Kidney (tissue), 14 donors: ENCODE results near the gene PLCH2. TPM values are rescaled to one million over a fixed set of nuclear protein-coding genes. Genes with fewer than 3 reads are reported as not detected.

Source experiments
- DNase-seq, 5 donors: peaks; one replicate each; pipeline ENCODE4 v3.0.0-alpha.2; 2013 to 2020
- FAIRE-seq: peaks from 2 replicates; lab custom pipeline; 2012; peaks lifted over from hg19 to GRCh38; lab: Jason Lieb, UNC
- H3K27ac ChIP-seq, 2 donors: one replicate each; pipeline ENCODE4 v1.7.0; 2013; ENCODE audit warnings: low read depth in 2 of 2, low read length in 2 of 2, inconsistent platforms in 1 of 2
- H3K27me3 ChIP-seq: one replicate; pipeline ENCODE4 v1.7.1; 2013; ENCODE audit warnings: low read length, inconsistent platforms; ENCODE audit not compliant: control insufficient read depth, insufficient read depth
- H3K36me3 ChIP-seq, 3 donors: one replicate each; pipeline versions ENCODE4 v1.7.0 to v1.7.1; 2013; ENCODE audit warnings: low read length in 3 of 3, control low read depth in 1 of 3, inconsistent platforms in 1 of 3; ENCODE audit not compliant: insufficient read depth in 3 of 3, control insufficient read depth in 2 of 3
- H3K4me1 ChIP-seq, 3 donors: one replicate each; pipeline versions ENCODE4 v1.7.0 to v1.7.1; 2013; ENCODE audit warnings: low read length in 3 of 3, inconsistent platforms in 1 of 3, low read depth in 1 of 3; ENCODE audit not compliant: control insufficient read depth in 2 of 3, insufficient read depth in 2 of 3
- H3K4me3 ChIP-seq, 3 donors: one replicate each; pipeline versions ENCODE4 v1.7.0 to v1.8.1; 2013; ENCODE audit warnings: low read length in 3 of 3, control low read depth in 1 of 3, inconsistent platforms in 1 of 3
- H3K9ac ChIP-seq, 3 donors: one replicate each; pipeline versions ENCODE4 v1.7.0 to v1.7.1; 2013; ENCODE audit warnings: low read length in 3 of 3, control low read depth in 1 of 3, inconsistent platforms in 1 of 3
- H3K9me3 ChIP-seq, 3 donors: one replicate each; pipeline versions ENCODE4 v1.7.0 to v1.7.1; 2013; ENCODE audit warnings: low read length in 3 of 3, control low read depth in 1 of 3, inconsistent platforms in 1 of 3; ENCODE audit not compliant: control insufficient read depth in 2 of 3, insufficient read depth in 1 of 3
- intact Hi-C: fragments of 100-400 bp; cut with DNase I; formaldehyde crosslinking; loops from one replicate; pipeline ENCODE4 v1.11.1; 2022
- polyA plus RNA-seq: library from polyadenylated mRNA; stranded (reverse); fragments of 350-450 nt; fragmentation: Illumina TruSeq; extraction: RNeasy Lipid Tissue Mini Kit (QIAGEN cat#74804); gene quantifications from one replicate; pipeline ENCODE4 v1.2.3, GENCODE V29; 2014; ENCODE audit warnings: low read depth, low replicate concordance; ENCODE audit not compliant: insufficient read depth
- total RNA-seq: library from RNA; stranded (reverse); fragmentation: NEBNext Ultra II Directional; extraction: Animal tissue kit (Norgen Biotek cat#: 25700); gene quantifications from one replicate; pipeline ENCODE4 v1.2.1, GENCODE V29; 2021
- TF ChIP-seq, protein P1 (sequence below): IDR thresholded peaks from 3 replicates; pipeline ENCODE4 v1.5.1; 2012; ENCODE audit warnings: mild to moderate bottlenecking, moderate library complexity, borderline replicate concordance; ENCODE audit not compliant: insufficient read depth; ENCODE audit errors: extremely low read depth
- donor health status: control.
- donor health status: control.
- donor health status: control.
- donor health status: control.
- donor health status: control.
- donor health status: DM: yes; HTN: yes; CAD: no.
- donor health status: Normal renal cell carcinoma (clear cell type).

PLCH2 gene
- total and polyA plus RNA-seq, 2 donors from 2014 or later: 7.4 to 8.7 TPM

DNA sequence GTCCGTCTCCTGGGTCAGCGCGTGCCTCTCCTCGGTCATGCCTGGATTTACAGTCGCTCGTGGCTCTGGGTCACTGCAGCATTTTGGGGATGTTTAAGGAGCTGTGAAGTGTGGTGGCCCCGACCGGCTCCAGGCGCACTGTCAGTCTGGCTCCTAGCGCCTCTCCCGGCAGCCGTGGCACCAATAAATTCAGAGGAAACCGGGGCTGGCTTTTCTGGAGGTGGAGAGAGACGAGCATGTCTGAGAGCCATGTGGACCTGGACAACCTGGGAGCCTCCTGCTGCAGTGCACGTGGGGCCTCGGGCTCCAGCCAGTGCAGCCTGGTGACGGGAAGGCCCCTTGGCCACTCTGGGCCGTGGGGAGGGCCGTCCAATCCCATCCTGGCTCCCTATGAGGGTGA lies 17.1 kb downstream of the PLCH2 start:
- TF ChIP-seq, protein P1, sequence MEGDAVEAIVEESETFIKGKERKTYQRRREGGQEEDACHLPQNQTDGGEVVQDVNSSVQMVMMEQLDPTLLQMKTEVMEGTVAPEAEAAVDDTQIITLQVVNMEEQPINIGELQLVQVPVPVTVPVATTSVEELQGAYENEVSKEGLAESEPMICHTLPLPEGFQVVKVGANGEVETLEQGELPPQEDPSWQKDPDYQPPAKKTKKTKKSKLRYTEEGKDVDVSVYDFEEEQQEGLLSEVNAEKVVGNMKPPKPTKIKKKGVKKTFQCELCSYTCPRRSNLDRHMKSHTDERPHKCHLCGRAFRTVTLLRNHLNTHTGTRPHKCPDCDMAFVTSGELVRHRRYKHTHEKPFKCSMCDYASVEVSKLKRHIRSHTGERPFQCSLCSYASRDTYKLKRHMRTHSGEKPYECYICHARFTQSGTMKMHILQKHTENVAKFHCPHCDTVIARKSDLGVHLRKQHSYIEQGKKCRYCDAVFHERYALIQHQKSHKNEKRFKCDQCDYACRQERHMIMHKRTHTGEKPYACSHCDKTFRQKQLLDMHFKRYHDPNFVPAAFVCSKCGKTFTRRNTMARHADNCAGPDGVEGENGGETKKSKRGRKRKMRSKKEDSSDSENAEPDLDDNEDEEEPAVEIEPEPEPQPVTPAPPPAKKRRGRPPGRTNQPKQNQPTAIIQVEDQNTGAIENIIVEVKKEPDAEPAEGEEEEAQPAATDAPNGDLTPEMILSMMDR: no peak
- Histone ChIP-seq H3K27ac (no peak overlapping the region), H3K9me3 (no peaks in the 10 kb centered on the region), H3K36me3 (no peaks in the 10 kb centered on the region), H3K27me3 (no peaks in the 10 kb centered on the region), H3K4me1 (no peaks in the 10 kb centered on the region), H3K9ac (no peak overlapping the region), H3K4me3 (no peak overlapping the region)
- FAIRE-seq: no peak
- intact Hi-C loops: no loop called here
- no peak for DNase-seq

DNA sequence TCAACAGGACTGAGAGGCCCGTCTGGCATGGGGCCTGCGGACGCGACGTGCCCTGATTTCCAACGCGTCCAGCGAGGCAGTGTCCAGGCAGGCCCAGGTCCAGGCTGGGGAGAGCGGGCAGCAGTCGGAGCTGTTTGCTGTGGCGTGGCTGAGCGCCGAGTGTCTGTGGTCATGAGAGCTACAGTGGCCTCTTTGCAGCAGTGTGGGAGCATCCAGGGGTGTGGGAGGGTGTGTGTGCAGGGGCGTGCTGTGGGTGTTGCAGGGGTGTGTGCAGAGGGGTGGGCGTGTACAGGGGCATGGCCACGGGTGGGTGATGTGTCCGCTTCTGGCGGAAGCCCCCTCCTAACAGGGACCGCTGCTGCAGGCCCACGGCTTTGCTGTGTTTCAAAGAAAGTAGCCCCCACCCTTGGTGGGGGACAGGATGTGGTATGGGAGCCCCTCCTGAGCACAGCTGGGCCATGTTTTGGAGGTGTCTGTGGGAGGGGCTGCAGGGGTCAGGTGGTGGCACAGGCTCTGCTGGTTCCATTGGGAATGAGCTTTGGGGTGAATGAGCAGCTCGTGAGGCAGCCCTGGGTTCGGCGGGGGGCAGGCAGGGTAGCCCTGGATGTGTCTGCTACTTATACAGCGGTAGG lies 17.7 kb downstream of the PLCH2 start:
- FAIRE-seq: no peak
- H3K9ac ChIP-seq: no peak overlapping the region
- no peak overlapping the region for H3K27ac ChIP-seq
- H3K36me3 ChIP-seq: no peaks in the 10 kb centered on the region
- TF ChIP-seq, protein P1: no peak
- no peak overlapping the region for H3K4me3 ChIP-seq
- intact Hi-C loops: no loop called here
- H3K4me1 ChIP-seq: no peaks in the 10 kb centered on the region
- no peaks in the 10 kb centered on the region for H3K9me3 ChIP-seq
- DNase-seq: no peak
- no peaks in the 10 kb centered on the region for H3K27me3 ChIP-seq

DNA sequence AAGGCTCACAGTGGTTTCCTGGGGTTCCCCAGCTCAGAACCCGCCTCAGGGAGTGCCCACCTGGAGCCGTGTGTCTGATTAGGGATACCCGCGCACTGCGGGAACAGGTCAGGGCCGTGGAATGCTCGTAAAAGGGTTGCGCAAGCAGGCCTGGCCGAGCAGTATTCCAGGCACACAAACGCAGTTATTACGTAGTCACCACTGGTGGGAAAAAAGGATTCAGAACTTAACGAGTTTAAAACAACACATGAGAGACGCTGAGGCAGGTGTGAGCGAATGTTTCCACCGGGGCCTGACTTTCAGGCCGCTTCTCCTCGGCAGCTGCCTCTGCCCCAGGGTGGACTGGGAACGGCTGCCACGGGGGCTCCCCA lies 18.2 kb downstream of the PLCH2 start:
- FAIRE-seq (no peak), DNase-seq (no peak)
- TF ChIP-seq, protein P1: no peak
- Histone ChIP-seq H3K36me3 (no peaks in the 10 kb centered on the region), H3K9me3 (no peaks in the 10 kb centered on the region), H3K4me3 (no peak overlapping the region), H3K9ac (no peak overlapping the region), H3K27me3 (no peaks in the 10 kb centered on the region), H3K4me1 (no peaks in the 10 kb centered on the region), H3K27ac (no peak overlapping the region)
- intact Hi-C loops: no loop called here

DNA sequence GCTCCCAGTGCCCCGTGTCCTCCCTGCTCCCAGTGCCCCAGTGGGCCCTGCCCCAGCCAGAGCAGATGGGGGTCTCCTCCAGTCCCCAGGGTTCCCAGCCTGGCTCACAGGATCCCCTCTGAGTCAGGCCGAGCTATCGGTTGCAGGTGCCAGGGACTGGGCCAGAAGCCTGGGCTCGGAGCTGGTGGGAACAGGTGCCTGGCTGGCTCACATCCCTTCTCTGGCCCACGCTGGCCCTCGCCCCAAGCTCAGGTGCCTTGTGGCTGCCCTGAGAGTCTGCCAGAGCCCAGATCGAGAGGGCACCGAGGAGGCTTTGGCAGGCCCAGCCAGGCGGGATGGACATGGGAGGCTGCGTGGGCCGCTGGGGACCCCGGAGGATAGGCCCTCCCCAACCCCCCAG lies 18.9 kb downstream of the PLCH2 start:
- Histone ChIP-seq H3K36me3 (no peaks in the 10 kb centered on the region), H3K4me1 (no peaks in the 10 kb centered on the region), H3K4me3 (no peak overlapping the region), H3K27ac (no peak overlapping the region), H3K27me3 (no peaks in the 10 kb centered on the region), H3K9ac (no peak overlapping the region), H3K9me3 (no peaks in the 10 kb centered on the region)
- DNase-seq: no peak
- no peak for FAIRE-seq
- TF ChIP-seq, protein P1: no peak
- intact Hi-C loops: no loop called here
